ENCODE results near the gene DNAJB2. TPM values are rescaled to one million over a fixed set of nuclear protein-coding genes. Genes with fewer than 3 reads are reported as not detected.
A peak's percentile ranks its signal among the peaks of the same experiment; 100 is the strongest.

Gene DNAJB2
- total RNA-seq, 2 experiments from 2014 or later, result 57.0 to 59.7 TPM

DNA sequence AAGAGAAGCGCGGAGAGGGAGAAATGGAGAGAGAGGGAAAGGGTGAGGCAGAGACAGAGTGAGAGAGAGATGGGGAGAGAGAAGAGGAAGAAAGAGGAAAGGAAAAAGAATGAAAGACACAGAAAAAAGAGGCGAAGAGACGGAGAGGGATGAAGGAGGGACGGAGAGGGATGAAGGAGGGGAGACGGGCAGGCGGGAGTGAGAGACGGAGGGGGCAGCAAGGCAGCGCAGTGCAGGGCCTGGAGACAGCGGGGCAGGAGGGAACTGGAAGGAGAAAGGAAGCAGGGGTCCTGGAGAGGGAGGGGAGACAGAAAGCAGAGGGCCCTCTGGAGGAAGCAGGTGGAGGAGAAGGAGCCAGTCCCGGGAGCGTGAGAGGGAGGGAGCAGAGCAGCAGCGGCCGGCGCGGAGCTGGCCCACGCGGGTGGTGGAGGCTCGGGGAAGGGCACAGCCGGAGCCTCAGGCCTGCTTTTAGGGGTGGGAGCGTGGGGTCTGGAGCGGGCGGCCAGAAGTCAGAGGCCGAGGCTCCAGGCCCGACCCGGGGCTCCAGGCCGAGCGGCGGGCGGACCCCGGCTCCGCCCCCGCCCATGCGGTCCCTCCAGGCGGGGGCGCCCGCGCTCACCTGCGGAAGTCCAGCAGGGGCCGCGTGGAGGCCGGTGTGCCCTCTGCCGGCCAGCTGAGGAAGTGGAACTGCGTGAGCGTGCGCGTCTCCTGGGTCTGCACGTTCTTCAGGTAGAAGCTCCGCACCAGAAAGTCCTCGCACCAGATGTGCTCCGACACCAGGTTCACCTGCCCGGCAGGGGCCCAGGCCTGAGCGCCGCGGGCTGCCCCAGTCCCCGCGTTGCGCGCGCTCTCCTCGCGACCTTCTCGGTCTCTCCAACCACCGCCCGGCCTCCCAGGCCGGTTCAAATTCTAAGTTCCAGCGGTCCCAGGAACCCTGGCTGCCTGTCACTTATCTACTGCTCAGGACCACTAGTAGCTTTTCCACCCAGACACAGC, 15.5 kb downstream of the DNAJB2 start:
- H3K9me3 Mint-ChIP-seq, result no peaks in the 10 kb centered on the region
- H3K4me1 Mint-ChIP-seq, result peaks cover 22% of the 10 kb centered on the region
- H3K27ac Mint-ChIP-seq, result no peak overlapping the region
- peaks cover 14% of the 10 kb centered on the region for H3K27me3 Mint-ChIP-seq
- H3K36me3 Mint-ChIP-seq (ENCODE audit: low read depth), result no peaks in the 10 kb centered on the region
- ChIA-PET CTCF (interaction anchor here (0.6 to 7.9 kb wide), 65 partner anchors 8 to 973 kb away, joined by 3 to 206 read pairs (median 5); partner anchors contain the start of genes ABCB6, ANKZF1, ATG9A and BCS1L), POLR2A (interaction anchor here (0.6 to 6.0 kb wide), 13 partner anchors 13 to 136 kb away, joined by 3 to 69 read pairs (median 5); partner anchors contain the start of genes ANKZF1, ATG9A, CNPPD1 and DNAJB2)
- DNase-seq, result peak; percentile 90
- peak overlapping the region; percentile 66 for H3K4me3 Mint-ChIP-seq

DNA sequence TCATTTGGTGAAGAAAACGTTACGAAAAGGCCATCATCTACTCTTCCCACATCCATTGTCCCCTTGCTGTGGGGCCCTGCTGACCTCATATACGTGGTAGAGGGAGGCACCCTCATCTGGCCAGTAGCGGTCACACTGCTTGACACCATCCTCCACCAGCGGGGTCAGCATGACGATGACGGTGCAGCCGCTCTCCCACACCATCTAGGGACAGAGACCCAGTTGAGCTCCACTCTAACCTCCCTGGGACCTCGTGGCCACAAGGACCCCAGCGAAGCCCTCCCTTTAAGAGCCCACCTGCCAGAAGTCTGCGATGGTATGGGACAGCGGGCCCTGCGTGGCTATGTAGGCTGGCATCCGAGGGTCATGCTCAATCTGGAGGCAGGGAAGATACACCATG, 17.0 kb downstream of the DNAJB2 start:
- Mint-ChIP-seq H3K36me3 (ENCODE audit: low read depth) (no peaks in the 10 kb centered on the region), H3K27me3 (peaks cover 26% of the 10 kb centered on the region), H3K27ac (no peak overlapping the region), H3K4me1 (peaks cover 22% of the 10 kb centered on the region), H3K4me3 (no peak overlapping the region), H3K9me3 (no peaks in the 10 kb centered on the region)
- ChIA-PET CTCF (interaction anchor here (1.3 to 7.9 kb wide), 16 partner anchors 9 to 637 kb away, joined by 4 to 206 read pairs (median 13); partner anchors contain the start of genes ABCB6, BCS1L, CNPPD1 and DNAJB2), POLR2A (interaction anchor here (0.8 to 6.0 kb wide), 5 partner anchors 15 to 91 kb away, joined by 4 to 69 read pairs (median 17); partner anchors contain the start of genes ANKZF1, ATG9A, DNAJB2 and DNPEP)
- DNase-seq, result no peak

DNA sequence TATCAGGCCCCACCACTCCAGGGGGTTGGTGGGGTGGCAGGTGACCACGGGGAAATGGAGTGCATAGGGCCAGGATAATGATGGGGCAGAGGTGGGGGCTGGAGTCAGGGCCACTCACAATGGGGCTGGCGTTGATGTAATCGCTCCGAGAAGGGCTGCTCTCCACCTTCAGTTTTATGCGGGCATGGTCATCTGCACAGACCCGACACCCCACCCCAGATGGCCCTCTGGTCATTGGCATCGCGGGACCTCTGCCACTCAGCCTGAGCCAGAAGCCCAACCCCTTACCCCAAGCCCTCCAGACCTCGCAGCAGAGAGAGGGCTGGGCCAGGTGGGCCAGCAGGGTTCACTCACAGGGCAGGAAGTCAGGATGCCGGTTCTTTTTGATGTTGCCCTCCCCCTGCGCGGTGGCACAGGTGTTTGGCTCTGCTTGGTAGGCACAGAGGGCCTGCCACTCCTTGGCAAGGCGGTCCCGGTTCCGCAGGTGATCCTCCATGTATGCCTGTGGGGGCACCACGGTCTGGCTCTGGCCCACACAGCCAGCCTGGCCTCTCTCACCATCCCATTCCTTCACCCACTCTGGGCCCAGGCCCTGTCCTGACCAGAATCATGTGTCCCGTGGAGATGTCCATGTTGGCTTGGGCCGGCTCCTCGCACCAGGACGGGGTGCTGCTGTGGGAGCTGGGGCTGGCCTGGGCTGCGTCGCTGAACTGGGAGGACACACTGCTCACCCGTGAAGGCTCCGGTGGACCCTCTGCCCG, 17.6 kb downstream of the DNAJB2 start:
- POLR2A ChIA-PET, result interaction anchor here (1.5 to 5.8 kb wide), 2 partner anchors 18 to 44 kb away, joined by 3 to 53 read pairs; partner anchors contain the start of genes DNAJB2, TUBA4A and TUBA4B
- Mint-ChIP-seq H3K27ac (no peak overlapping the region), H3K36me3 (ENCODE audit: low read depth) (no peaks in the 10 kb centered on the region), H3K4me3 (no peak overlapping the region), H3K4me1 (peaks cover 22% of the 10 kb centered on the region), H3K9me3 (no peaks in the 10 kb centered on the region), H3K27me3 (peaks cover 33% of the 10 kb centered on the region)
- CTCF ChIA-PET, result interaction anchor here (1.3 to 7.9 kb wide), 7 partner anchors 10 to 220 kb away, joined by 4 to 206 read pairs (median 11); partner anchors contain the start of genes CNPPD1, DNAJB2 and NHEJ1
- DNase-seq, result no peak

DNA sequence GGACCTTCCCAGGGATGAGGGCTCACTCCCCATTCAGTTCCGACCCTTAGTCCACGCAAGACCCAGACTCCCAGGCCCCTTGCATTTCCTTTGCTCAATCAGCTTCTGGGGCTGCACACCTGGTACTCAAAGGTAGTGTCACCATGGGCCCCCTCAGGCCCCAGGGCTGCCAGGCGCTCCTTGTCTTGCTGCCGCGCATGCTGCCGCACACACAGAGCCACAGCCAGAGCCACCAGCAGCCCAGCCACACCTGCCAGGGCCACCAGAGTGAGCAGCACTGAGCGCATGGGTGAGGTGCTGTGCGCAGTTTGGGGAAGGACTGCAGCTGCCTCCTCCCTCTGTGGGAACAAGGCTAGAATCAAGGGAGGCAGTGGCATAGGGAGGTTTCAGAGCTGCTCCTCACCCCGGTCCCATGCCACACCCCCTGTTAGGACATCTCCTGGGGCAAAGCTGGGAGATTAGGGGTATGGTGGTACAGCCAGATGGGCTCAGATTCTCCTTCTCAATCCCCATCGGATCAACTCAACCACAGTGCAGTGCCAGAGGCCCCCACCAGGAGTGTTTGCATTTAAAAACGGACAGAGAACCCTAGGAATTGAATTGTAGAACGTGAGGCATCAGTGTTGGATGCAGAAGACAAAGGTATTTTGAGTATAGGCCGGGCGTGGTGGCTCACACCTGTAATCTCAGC, 18.7 kb downstream of the DNAJB2 start:
- DNase-seq, result peak; percentile 14
- Mint-ChIP-seq H3K36me3 (ENCODE audit: low read depth) (no peaks in the 10 kb centered on the region), H3K9me3 (no peaks in the 10 kb centered on the region), H3K27me3 (peaks cover 34% of the 10 kb centered on the region), H3K4me3 (no peak overlapping the region), H3K27ac (no peak overlapping the region), H3K4me1 (peaks cover 22% of the 10 kb centered on the region)
- ChIA-PET POLR2A (interaction anchor here (1.5 kb wide), 1 partner anchor 19 kb away, joined by 3 read pairs; the partner anchor contains the start of gene DNAJB2), CTCF (interaction anchor here (1.0 to 4.5 kb wide), 9 partner anchors 11 to 150 kb away, joined by 3 to 26 read pairs (median 4); partner anchors contain the start of genes CNPPD1 and DNAJB2)

DNA sequence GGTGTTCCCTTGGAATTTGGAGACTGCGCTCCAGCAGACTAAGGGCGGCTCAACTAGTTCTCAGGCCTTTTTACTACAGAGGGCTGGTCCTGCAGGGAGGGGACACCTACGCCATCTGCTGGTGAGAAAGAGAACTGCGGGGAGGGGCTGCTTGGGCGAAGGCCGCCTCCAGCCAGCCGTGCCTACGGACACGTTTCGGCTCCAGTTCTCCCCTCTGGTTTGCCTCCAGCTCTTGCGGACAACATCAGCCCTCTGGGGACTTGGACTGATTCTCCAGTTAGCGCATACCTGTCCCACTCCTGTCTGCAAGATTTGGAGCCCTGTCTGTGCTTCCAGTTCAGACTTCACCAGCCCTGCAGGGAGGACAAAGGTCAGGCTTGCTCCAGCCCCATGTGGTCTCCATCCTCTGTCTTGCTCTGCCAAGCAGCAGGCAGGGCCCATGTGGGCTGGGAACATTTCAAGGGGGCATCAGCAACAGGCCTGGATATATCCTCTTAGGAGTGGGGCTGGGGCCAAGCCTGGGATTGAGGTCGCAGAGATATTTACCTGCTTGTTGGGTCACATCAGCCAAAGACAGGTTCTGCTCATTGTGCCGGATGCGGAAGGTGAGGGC, 19.7 kb downstream of the DNAJB2 start:
- ChIA-PET CTCF (interaction anchor here (0.9 to 2.9 kb wide), 12 partner anchors 11 to 151 kb away, joined by 3 to 15 read pairs (median 3); partner anchors contain the start of genes DNAJB2 and SLC23A3), POLR2A (interaction anchor here (1.0 to 1.5 kb wide), 2 partner anchors 20 to 122 kb away, joined by 3 to 4 read pairs; partner anchors contain the start of genes CNPPD1 and DNAJB2)
- peak; percentile 88 for DNase-seq
- Mint-ChIP-seq H3K36me3 (ENCODE audit: low read depth) (no peaks in the 10 kb centered on the region), H3K4me3 (no peak overlapping the region), H3K27ac (no peak overlapping the region), H3K27me3 (peaks cover 41% of the 10 kb centered on the region), H3K4me1 (peaks cover 22% of the 10 kb centered on the region), H3K9me3 (no peaks in the 10 kb centered on the region)

DNA sequence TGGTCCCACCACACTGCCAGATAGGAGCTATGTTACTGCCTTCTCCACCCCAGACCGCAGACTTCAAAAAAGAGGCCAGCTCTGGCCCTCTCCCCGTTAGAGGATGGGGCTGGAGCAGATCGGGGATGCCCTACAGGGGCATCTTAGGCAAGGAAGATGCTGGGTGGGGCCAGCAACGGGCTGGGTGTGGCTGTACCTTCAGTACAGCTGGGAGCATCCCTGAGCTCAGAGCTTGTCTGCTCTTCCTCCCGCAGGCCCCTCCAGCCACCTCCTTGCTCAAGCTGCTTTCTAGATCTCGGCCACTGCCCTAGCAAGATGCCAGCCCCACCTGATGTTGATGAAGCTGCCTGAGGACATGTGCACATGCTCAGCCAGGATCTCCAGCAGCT, 20.2 kb downstream of the DNAJB2 start:
- no peaks in the 10 kb centered on the region for H3K9me3 Mint-ChIP-seq
- peak; percentile 15 for DNase-seq
- ChIA-PET POLR2A (interaction anchor here (0.8 to 1.0 kb wide), 3 partner anchors 123 to 240 kb away, joined by 3 to 4 read pairs (median 3); partner anchors contain the start of gene CNPPD1), CTCF (interaction anchor here (0.9 to 2.9 kb wide), 13 partner anchors 11 to 240 kb away, joined by 3 to 15 read pairs (median 4); partner anchors contain the start of genes DNAJB2 and SLC23A3)
- peaks cover 17% of the 10 kb centered on the region for H3K4me1 Mint-ChIP-seq
- H3K36me3 Mint-ChIP-seq (ENCODE audit: low read depth), result no peaks in the 10 kb centered on the region
- H3K27ac Mint-ChIP-seq, result no peak overlapping the region
- H3K4me3 Mint-ChIP-seq, result no peak overlapping the region
- peaks cover 44% of the 10 kb centered on the region for H3K27me3 Mint-ChIP-seq

DNA sequence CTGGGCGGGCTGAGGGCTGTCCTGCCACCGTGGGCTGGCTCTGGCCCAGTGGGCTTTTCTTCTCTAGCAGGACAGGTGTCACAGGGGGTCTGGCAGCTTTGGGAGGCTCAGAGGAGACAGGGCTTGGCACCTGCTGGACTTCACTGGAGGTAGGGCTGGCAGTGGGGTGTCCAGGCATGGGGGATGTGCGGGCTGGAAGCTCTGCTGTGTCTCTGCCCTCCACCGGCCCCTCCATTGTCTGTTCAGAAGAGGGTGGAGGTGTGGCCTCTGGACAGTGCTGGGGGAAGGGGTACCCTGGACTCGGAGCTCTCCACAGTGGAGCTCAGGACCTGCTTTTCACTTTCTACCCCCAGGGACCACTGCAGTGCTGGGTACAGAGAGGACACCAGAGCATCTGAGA, 20.9 kb downstream of the DNAJB2 start:
- CTCF ChIA-PET, result interaction anchor here (1.0 to 2.5 kb wide), 9 partner anchors 22 to 241 kb away, joined by 3 to 15 read pairs (median 5); partner anchors contain the start of genes DNAJB2, NHEJ1 and SLC23A3
- Mint-ChIP-seq H3K4me1 (peaks cover 14% of the 10 kb centered on the region), H3K27me3 (peaks cover 50% of the 10 kb centered on the region)

DNA sequence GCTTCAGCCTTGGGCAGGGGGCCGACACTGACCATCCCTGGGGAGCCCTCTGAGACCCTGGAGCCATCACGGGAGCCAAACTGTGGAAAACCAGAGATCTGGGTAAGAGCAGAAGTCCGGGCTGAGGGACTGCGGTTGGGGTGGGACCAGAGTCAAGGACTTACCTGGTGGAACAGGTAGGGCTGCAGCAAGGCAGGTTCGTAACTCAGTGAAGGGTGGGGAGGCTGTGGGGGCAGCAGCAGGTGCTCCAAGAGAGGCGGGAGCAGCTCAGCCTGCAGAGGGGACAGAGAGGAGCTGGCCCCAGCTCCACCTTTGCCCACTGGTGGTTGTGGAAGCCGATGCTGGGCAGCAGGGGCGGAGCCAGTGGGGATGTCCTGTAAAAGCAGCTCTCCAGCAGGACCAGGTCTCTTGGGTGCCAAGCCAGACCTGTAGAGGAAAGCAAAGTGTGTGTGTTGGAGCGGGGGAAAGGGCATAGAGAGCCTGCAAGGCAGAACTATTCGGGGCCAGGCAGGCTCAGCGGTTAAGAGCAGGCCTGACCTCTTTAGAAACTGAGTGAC, 23.3 kb downstream of the DNAJB2 start:
- Mint-ChIP-seq H3K4me1 (peaks cover 7% of the 10 kb centered on the region), H3K36me3 (ENCODE audit: low read depth) (no peaks in the 10 kb centered on the region), H3K27ac (no peak overlapping the region), H3K9me3 (no peaks in the 10 kb centered on the region), H3K4me3 (no peak overlapping the region), H3K27me3 (peaks cover 64% of the 10 kb centered on the region)
- no peak for DNase-seq
- ChIA-PET CTCF (interaction anchor here (1.1 to 3.0 kb wide), 3 partner anchors 7 to 12 kb away, joined by 3 to 12 read pairs (median 3); no protein-coding TSS in a partner anchor), POLR2A (interaction anchor here (0.6 kb wide), 1 partner anchor 50 kb away, joined by 3 read pairs; the partner anchor contains the start of gene TUBA4B)

More for the DNA sequence above, 20.9 kb downstream of the DNAJB2 start:
- DNase-seq, result no peak
- Mint-ChIP-seq H3K36me3 (ENCODE audit: low read depth) (no peaks in the 10 kb centered on the region), H3K27ac (no peak overlapping the region), H3K9me3 (no peaks in the 10 kb centered on the region), H3K4me3 (no peak overlapping the region)
- POLR2A ChIA-PET, result interaction anchor here (0.8 to 1.3 kb wide), 4 partner anchors 22 to 240 kb away, joined by 3 to 4 read pairs (median 3); partner anchors contain the start of genes CNPPD1 and TUBA4B

DNA sequence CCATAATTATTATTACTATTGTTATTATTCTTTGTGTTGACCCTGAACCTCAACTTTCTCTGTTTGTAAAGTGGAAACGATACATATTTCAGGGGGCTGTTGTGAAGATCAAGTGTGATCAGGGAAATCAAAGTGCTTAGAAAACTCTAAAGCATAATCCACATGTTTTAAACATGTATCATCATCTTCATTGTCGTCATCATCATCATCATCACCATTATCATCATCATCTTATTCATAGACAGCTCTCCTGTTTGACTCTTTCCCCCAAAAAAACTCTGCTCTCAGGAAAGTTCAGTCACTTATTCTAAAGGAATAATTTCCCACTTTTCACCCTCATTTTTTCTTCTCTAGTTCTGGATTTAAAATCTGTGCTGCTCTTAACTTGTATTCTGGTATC, 25.1 kb downstream of the DNAJB2 start:
- no peak overlapping the region for H3K27ac Mint-ChIP-seq
- peaks cover under 1% of the 10 kb centered on the region for H3K4me1 Mint-ChIP-seq
- no peaks in the 10 kb centered on the region for H3K36me3 Mint-ChIP-seq (ENCODE audit: low read depth)
- no peak overlapping the region for H3K4me3 Mint-ChIP-seq
- ChIA-PET CTCF (interaction anchor here (3.0 kb wide), 1 partner anchor 9 kb away, joined by 12 read pairs; no protein-coding TSS in a partner anchor), POLR2A (no interaction called here)
- no peak for DNase-seq
- no peaks in the 10 kb centered on the region for H3K9me3 Mint-ChIP-seq
- peaks cover 71% of the 10 kb centered on the region for H3K27me3 Mint-ChIP-seq

DNA sequence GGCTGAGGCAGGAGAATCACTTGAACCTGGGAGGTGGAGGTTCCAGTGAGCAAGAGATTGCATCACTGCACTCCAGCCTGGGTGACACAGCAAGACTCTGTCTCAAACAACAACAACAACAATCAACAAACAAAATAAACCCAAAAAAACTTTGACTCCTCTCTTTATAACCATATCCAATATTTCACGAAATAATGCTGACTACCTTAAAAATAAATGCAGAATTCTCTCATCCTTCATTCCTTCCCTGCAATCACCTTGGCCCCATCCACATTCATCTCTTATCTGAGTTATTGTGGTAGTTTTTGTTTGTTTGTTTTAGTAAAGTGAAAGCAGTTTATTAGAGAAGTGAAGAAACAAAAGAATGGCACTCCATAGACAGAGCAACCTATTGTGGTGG, 26.9 kb downstream of the DNAJB2 start:
- Mint-ChIP-seq H3K9me3 (no peaks in the 10 kb centered on the region), H3K27me3 (peaks cover 74% of the 10 kb centered on the region), H3K36me3 (ENCODE audit: low read depth) (no peaks in the 10 kb centered on the region), H3K4me1 (no peaks in the 10 kb centered on the region), H3K4me3 (no peak overlapping the region), H3K27ac (no peak overlapping the region)
- POLR2A ChIA-PET, result no interaction called here
- DNase-seq, result no peak
- CTCF ChIA-PET, result interaction anchor here (1.0 kb wide), 1 partner anchor 11 kb away, joined by 3 read pairs; no protein-coding TSS in a partner anchor
